ENCODE data around the gene ANKH. TPM values are rescaled to one million over a fixed set of nuclear protein-coding genes. Genes with fewer than 3 reads are reported as not detected.

The ANKH gene
- polyA plus RNA-seq, 3 donors: 2.4 to 6.3 (median 3.1) TPM

DNA sequence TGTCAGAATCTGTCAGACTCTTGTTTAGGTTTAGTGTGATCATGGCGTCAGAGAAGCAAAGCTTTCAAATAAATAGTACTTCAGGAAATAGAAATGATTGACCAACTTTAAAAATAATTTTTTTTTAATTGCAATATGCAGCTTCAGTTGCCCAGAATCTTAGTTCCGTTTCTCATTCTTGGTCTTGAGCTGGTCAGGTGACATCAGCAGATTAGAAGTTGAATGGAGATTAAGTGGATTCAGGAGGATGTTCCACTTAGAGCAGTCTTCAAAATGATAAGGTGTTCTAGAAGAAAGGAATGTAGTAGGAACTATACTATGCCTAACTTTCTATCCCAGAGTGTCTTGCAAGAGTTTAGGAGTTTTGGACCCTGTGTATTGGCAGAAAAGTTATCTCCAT is 176.4 kb downstream of the ANKH start:
- Histone ChIP-seq H3K9me3 (replicated peaks in 1 of 2; ENCODE audit: control insufficient read depth in 1 of 2, insufficient read depth in 1 of 2, low read length in 2 of 2) (peaks cover 4% of the 10 kb centered on the region in 2 donors), H3K27ac (ENCODE audit: low read depth in 1 of 2, low read length in 2 of 2) (no peak overlapping the region), H3K36me3 (replicated peaks in 1 of 2; ENCODE audit: control insufficient read depth in 1 of 2, insufficient read depth in 2 of 2, low read length in 2 of 2) (peaks cover 81 to 100% of the 10 kb centered on the region in 2 donors), H3K4me3 (replicated peaks in 1 of 3; ENCODE audit: low read depth in 2 of 3, low read length in 3 of 3) (no peak overlapping the region), H3K4me2 (replicated peaks; ENCODE audit: extremely low read depth, low read length, poor library complexity, severe bottlenecking) (no peak overlapping the region), H2AFZ (ENCODE audit: insufficient read depth, low read depth, low read length, poor library complexity, severe bottlenecking) (no peak overlapping the region), H3K79me2 (ENCODE audit: insufficient read depth, low read length) (no peaks in the 10 kb centered on the region), H3K9ac (ENCODE audit: insufficient read depth, low read length, poor library complexity, severe bottlenecking) (no peak overlapping the region), H3K27me3 (ENCODE audit: control insufficient read depth in 2 of 2, insufficient read depth in 2 of 2, low read length in 2 of 2) (no peaks in the 10 kb centered on the region), H4K20me1 (ENCODE audit: insufficient read depth, low read length) (peaks cover 55% of the 10 kb centered on the region), H3K4me1 (ENCODE audit: control insufficient read depth in 1 of 2, insufficient read depth in 2 of 2, low read length in 2 of 2) (no peaks in the 10 kb centered on the region)
- H3K36me3 Mint-ChIP-seq: peaks cover 90 to 94% of the 10 kb centered on the region in 2 donors
- intact Hi-C loops (cut with micrococcal nuclease): no loop called here
- no peaks in the 10 kb centered on the region for H3K4me1 Mint-ChIP-seq
- no peak for DNase-seq
- H3K27me3 Mint-ChIP-seq (ENCODE audit: low read depth in 3 of 3): no peaks in the 10 kb centered on the region
- 100% methylated on average over 1 of the region's 2 CpGs for WGBS (ENCODE audit: insufficient coverage)
- H3K27ac Mint-ChIP-seq: no peak overlapping the region
- H3K9me3 Mint-ChIP-seq: peaks cover 2 to 3% (median 3%) of the 10 kb centered on the region in 7 donors
- TF ChIP-seq CTCF (IDR thresholded peaks at IDR 0.05): no peak
- no peak overlapping the region for H3K4me3 Mint-ChIP-seq

- no peak overlapping the region for H2AFZ ChIP-seq (ENCODE audit: insufficient read depth, low read depth, low read length, poor library complexity, severe bottlenecking)
- peaks cover 6 to 12% of the 10 kb centered on the region in 2 donors for H3K9me3 ChIP-seq (replicated peaks in 1 of 2; ENCODE audit: control insufficient read depth in 1 of 2, insufficient read depth in 1 of 2, low read length in 2 of 2)
- H3K27ac ChIP-seq (ENCODE audit: low read depth in 1 of 2, low read length in 2 of 2): no peak overlapping the region
- H3K27me3 ChIP-seq (ENCODE audit: control insufficient read depth in 2 of 2, insufficient read depth in 2 of 2, low read length in 2 of 2): no peaks in the 10 kb centered on the region
- no peak overlapping the region for H3K9ac ChIP-seq (ENCODE audit: insufficient read depth, low read length, poor library complexity, severe bottlenecking)
- Mint-ChIP-seq H3K4me3 (no peak overlapping the region), H3K27me3 (ENCODE audit: low read depth in 3 of 3) (peaks cover 0 to 1% (median 0%) of the 10 kb centered on the region in 3 donors), H3K27ac (no peak overlapping the region), H3K9me3 (peaks cover 2 to 13% (median 10%) of the 10 kb centered on the region in 7 donors), H3K4me1 (no peaks in the 10 kb centered on the region), H3K36me3 (peaks cover 90 to 91% of the 10 kb centered on the region in 2 donors)
- peaks cover 47% of the 10 kb centered on the region for H4K20me1 ChIP-seq (ENCODE audit: insufficient read depth, low read length)
- no peaks in the 10 kb centered on the region for H3K79me2 ChIP-seq (ENCODE audit: insufficient read depth, low read length)
- no peak overlapping the region for H3K4me3 ChIP-seq (replicated peaks in 1 of 3; ENCODE audit: low read depth in 2 of 3, low read length in 3 of 3)
- TF ChIP-seq CTCF (IDR thresholded peaks at IDR 0.05): no peak
- no peak for DNase-seq
- intact Hi-C loops (cut with micrococcal nuclease): no loop called here
- no peak overlapping the region for H3K4me2 ChIP-seq (replicated peaks; ENCODE audit: extremely low read depth, low read length, poor library complexity, severe bottlenecking)
- 100% methylated on average over 3 of the region's 5 CpGs for WGBS (ENCODE audit: insufficient coverage)
- H3K4me1 ChIP-seq (ENCODE audit: control insufficient read depth in 1 of 2, insufficient read depth in 2 of 2, low read length in 2 of 2): no peaks in the 10 kb centered on the region
- peaks cover 87 to 100% of the 10 kb centered on the region in 2 donors for H3K36me3 ChIP-seq (replicated peaks in 1 of 2; ENCODE audit: control insufficient read depth in 1 of 2, insufficient read depth in 2 of 2, low read length in 2 of 2)
Observed at GRCh38 chr5:14693070-14693469, 178.5 kb downstream of the ANKH start.
